ENCODE data around the gene SPACA6.

SPACA6 gene

GRCh38 chr19:51712461-51713081 is 19.4 kb downstream of the SPACA6 start:
- TF ChIP-seq CTCF (IDR thresholded peaks at IDR 0.05), result no peak
- H3K4me3 Mint-ChIP-seq, result no peak overlapping the region
- peaks cover 38% of the 10 kb centered on the region for H3K27me3 Mint-ChIP-seq (ENCODE audit: low read depth, poor library complexity)
- H3K27ac Mint-ChIP-seq, result no peak overlapping the region
- H3K36me3 Mint-ChIP-seq (ENCODE audit: low read depth), result peaks cover 6% of the 10 kb centered on the region
- H3K9me3 Mint-ChIP-seq, result peaks cover 6% of the 10 kb centered on the region
- H3K4me1 Mint-ChIP-seq, result peaks cover 6% of the 10 kb centered on the region
- DNase-seq, result no peak

GRCh38 chr19:51713319-51714285 is 20.5 kb downstream of the SPACA6 start:
- Mint-ChIP-seq H3K9me3 (peaks cover 15% of the 10 kb centered on the region), H3K27ac (no peak overlapping the region), H3K4me3 (no peak overlapping the region), H3K4me1 (no peaks in the 10 kb centered on the region), H3K36me3 (ENCODE audit: low read depth) (peaks cover under 1% of the 10 kb centered on the region), H3K27me3 (ENCODE audit: low read depth, poor library complexity) (peaks cover 49% of the 10 kb centered on the region)
- no peak for TF ChIP-seq CTCF (IDR thresholded peaks at IDR 0.05)
- DNase-seq, result no peak

- TF ChIP-seq CTCF (IDR thresholded peaks at IDR 0.05), result no peak
- Mint-ChIP-seq H3K27ac (no peak overlapping the region), H3K36me3 (ENCODE audit: low read depth) (peaks cover 5% of the 10 kb centered on the region), H3K4me3 (no peak overlapping the region), H3K9me3 (peaks cover 19% of the 10 kb centered on the region), H3K27me3 (ENCODE audit: low read depth, poor library complexity) (peaks cover 54% of the 10 kb centered on the region), H3K4me1 (no peaks in the 10 kb centered on the region)
- DNase-seq, result no peak
These were observed 21.7 kb downstream of the SPACA6 start for GRCh38 chr19:51714848-51715247.

- no peak for DNase-seq
- Mint-ChIP-seq H3K4me1 (no peaks in the 10 kb centered on the region), H3K4me3 (no peak overlapping the region), H3K36me3 (ENCODE audit: low read depth) (peaks cover 5% of the 10 kb centered on the region), H3K27me3 (ENCODE audit: low read depth, poor library complexity) (peaks cover 64% of the 10 kb centered on the region), H3K9me3 (peaks cover 23% of the 10 kb centered on the region), H3K27ac (no peak overlapping the region)
- TF ChIP-seq CTCF (IDR thresholded peaks at IDR 0.05), result no peak
These were observed 22.7 kb downstream of the SPACA6 start for GRCh38 chr19:51715850-51716249.

GRCh38 chr19:51716925-51717324 is 23.8 kb downstream of the SPACA6 start:
- H3K4me3 Mint-ChIP-seq, result no peak overlapping the region
- no peak for DNase-seq
- no peaks in the 10 kb centered on the region for H3K4me1 Mint-ChIP-seq
- no peak overlapping the region for H3K27ac Mint-ChIP-seq
- no peak for TF ChIP-seq CTCF (IDR thresholded peaks at IDR 0.05)
- H3K36me3 Mint-ChIP-seq (ENCODE audit: low read depth), result peaks cover 5% of the 10 kb centered on the region
- H3K27me3 Mint-ChIP-seq (ENCODE audit: low read depth, poor library complexity), result peaks cover 72% of the 10 kb centered on the region
- peaks cover 25% of the 10 kb centered on the region for H3K9me3 Mint-ChIP-seq

Data from nephron progenitor cell (in vitro differentiated cells).